Measurements from ENCODE around the gene DGKI.

DNA sequence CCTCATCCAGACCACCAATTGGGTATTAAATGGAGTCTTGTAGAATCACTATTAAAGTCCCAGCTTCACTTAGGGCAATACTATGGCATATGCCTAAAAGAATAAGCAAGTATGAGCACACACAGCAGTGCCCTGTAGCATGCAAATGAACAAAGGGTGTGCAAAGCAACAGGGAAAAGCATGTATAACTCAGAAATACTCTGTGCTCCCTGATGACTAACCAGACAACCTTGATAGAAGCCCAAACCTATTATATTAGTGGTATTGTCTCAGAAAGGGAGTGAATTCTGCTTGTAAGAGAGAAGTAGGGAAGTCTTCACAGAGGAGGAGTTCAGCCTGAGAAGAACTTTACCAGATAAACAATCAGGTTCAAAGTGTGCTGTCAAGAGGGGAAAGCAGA lies 131.2 kb downstream of the DGKI start:
- TF ChIP-seq, protein P1, sequence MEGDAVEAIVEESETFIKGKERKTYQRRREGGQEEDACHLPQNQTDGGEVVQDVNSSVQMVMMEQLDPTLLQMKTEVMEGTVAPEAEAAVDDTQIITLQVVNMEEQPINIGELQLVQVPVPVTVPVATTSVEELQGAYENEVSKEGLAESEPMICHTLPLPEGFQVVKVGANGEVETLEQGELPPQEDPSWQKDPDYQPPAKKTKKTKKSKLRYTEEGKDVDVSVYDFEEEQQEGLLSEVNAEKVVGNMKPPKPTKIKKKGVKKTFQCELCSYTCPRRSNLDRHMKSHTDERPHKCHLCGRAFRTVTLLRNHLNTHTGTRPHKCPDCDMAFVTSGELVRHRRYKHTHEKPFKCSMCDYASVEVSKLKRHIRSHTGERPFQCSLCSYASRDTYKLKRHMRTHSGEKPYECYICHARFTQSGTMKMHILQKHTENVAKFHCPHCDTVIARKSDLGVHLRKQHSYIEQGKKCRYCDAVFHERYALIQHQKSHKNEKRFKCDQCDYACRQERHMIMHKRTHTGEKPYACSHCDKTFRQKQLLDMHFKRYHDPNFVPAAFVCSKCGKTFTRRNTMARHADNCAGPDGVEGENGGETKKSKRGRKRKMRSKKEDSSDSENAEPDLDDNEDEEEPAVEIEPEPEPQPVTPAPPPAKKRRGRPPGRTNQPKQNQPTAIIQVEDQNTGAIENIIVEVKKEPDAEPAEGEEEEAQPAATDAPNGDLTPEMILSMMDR (IDR thresholded peaks at IDR 0.05): no peak
- TF ChIP-seq POLR2A (IDR thresholded peaks at IDR 0.05) (no peak), EP300 (IDR thresholded peaks at IDR 0.05; ENCODE audit: low read depth) (no peak), POLR2AphosphoS5 (IDR thresholded peaks at IDR 0.05) (no peak)
